ENCODE data around the gene NDUFC1. TPM values are rescaled to one million over a fixed set of nuclear protein-coding genes. Genes with fewer than 3 reads are reported as not detected.

NDUFC1 gene
- total RNA-seq, 1 experiment from 2014 or later: 56.5 TPM

DNA sequence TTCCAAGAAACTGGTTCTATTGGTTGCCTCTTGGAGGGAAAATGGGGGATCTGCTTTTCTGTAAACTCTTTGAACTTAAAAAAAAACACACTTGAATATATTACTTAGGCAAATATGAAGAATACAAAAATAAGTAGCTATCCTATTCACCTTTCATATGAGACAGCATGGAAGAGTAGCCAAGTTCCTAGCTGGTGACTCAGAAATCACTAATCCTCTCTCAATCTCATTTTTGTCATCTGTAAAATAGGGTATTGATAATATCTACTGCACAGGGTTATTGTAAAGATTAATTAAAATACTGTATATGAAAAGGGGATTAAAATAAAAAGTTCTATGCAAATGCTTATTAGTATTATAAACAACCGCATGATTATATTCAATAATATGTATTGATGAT lies 35.0 kb downstream of the NDUFC1 start:
- ChIA-PET CTCF (no interaction called here), POLR2A (no interaction called here)
- no peak for TF ChIP-seq POLR2AphosphoS5 (IDR thresholded peaks at IDR 0.05; ENCODE audit: low read depth, low read length)
- TF ChIP-seq TCF7L2 (IDR thresholded peaks at IDR 0.05; ENCODE audit: low read depth, low read length): no peak
- TF ChIP-seq, protein P1, sequence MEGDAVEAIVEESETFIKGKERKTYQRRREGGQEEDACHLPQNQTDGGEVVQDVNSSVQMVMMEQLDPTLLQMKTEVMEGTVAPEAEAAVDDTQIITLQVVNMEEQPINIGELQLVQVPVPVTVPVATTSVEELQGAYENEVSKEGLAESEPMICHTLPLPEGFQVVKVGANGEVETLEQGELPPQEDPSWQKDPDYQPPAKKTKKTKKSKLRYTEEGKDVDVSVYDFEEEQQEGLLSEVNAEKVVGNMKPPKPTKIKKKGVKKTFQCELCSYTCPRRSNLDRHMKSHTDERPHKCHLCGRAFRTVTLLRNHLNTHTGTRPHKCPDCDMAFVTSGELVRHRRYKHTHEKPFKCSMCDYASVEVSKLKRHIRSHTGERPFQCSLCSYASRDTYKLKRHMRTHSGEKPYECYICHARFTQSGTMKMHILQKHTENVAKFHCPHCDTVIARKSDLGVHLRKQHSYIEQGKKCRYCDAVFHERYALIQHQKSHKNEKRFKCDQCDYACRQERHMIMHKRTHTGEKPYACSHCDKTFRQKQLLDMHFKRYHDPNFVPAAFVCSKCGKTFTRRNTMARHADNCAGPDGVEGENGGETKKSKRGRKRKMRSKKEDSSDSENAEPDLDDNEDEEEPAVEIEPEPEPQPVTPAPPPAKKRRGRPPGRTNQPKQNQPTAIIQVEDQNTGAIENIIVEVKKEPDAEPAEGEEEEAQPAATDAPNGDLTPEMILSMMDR (IDR thresholded peaks at IDR 0.05): no peak
- TF ChIP-seq SIN3A (IDR thresholded peaks at IDR 0.05; ENCODE audit: borderline replicate concordance, insufficient read depth, low read depth, low read length): no peak
- TF ChIP-seq REST (IDR thresholded peaks at IDR 0.05; ENCODE audit: insufficient read depth in 1 of 2, low read depth in 2 of 2, low read length in 1 of 2): no peak
- H3K27me3 ChIP-seq (ENCODE audit: control insufficient read depth, insufficient read depth, low read length): no peaks in the 10 kb centered on the region
- in situ Hi-C loops (cut with HindIII; ENCODE audit: low pct_unique_long_range_greater_than_20kb, low sequenced_read_pairs) (no loop called here), intact Hi-C loops (cut with micrococcal nuclease; ENCODE audit: unreplicated experiment) (no loop called here)
- no peaks in the 10 kb centered on the region for H3K36me3 ChIP-seq (ENCODE audit: control insufficient read depth, insufficient read depth, low read length)
- no TSS peak for BruUV-seq (replicated peaks)
- DNase-seq (ENCODE audit: low read depth, low spot score) (no peak), ATAC-seq (no peak)
- no peaks in the 10 kb centered on the region for H3K9me3 ChIP-seq (ENCODE audit: control insufficient read depth, insufficient read depth, low read depth, low read length)
- H3K27ac ChIP-seq (ENCODE audit: low read length): no peak overlapping the region
- H3K4me3 ChIP-seq (ENCODE audit: low read depth in 2 of 2, low read length in 2 of 2): no peak overlapping the region
- peaks cover 3% of the 10 kb centered on the region for H3K4me1 ChIP-seq (ENCODE audit: control insufficient read depth, insufficient read depth, low read length)

DNA sequence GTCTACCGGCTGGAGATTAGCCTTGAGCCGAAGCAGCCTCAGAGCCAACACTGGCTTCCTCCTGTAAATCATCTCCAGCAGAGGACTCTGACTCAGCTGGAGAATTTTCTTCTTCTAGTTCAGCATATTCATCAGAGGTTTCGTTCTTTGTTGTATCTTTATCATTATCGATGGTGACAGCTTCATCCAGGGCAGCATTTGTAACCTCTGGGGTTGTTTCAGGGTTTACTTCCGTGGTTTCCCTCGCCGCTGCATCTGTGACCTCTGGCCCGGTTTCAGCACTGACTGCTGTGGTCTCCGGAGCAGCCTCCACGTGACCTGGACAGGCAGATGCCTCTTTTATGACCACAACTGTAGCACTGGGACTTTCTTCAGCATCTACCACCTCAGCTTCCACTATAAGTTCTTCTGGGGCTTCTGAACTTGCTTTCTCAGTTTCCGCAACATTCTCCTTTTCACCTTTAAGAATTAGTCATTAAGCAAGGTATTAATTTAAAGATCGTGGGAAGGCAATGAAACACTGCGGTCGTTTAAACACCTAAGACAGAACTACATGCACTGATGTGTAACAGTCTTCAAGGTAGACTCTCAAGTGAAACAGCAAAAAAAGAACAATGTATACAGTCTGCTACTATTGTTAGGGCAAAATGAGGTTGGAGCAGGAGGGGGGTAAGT lies 35.6 kb downstream of the NDUFC1 start:
- Histone ChIP-seq H3K4me3 (ENCODE audit: low read depth in 2 of 2, low read length in 2 of 2) (peak overlapping the region; percentile 25 to 59), H3K36me3 (ENCODE audit: control insufficient read depth, insufficient read depth, low read length) (no peaks in the 10 kb centered on the region), H3K4me1 (ENCODE audit: control insufficient read depth, insufficient read depth, low read length) (peaks cover 3% of the 10 kb centered on the region), H3K27ac (ENCODE audit: low read length) (peak overlapping the region; percentile 63), H3K27me3 (ENCODE audit: control insufficient read depth, insufficient read depth, low read length) (no peaks in the 10 kb centered on the region), H3K9me3 (ENCODE audit: control insufficient read depth, insufficient read depth, low read depth, low read length) (no peaks in the 10 kb centered on the region)
- CTCF ChIA-PET: interaction anchor here (0.7 kb wide), 1 partner anchor 67 kb away, joined by 4 read pairs; no protein-coding TSS in a partner anchor
- in situ Hi-C loops (cut with HindIII; ENCODE audit: low pct_unique_long_range_greater_than_20kb, low sequenced_read_pairs): no loop called here
- BruUV-seq (replicated peaks): no TSS peak
- TF ChIP-seq REST (IDR thresholded peaks at IDR 0.05; ENCODE audit: insufficient read depth in 1 of 2, low read depth in 2 of 2, low read length in 1 of 2): no peak
- TF ChIP-seq POLR2AphosphoS5 (IDR thresholded peaks at IDR 0.05; ENCODE audit: low read depth, low read length): no peak
- no peak for TF ChIP-seq TCF7L2 (IDR thresholded peaks at IDR 0.05; ENCODE audit: low read depth, low read length)
- intact Hi-C loops (cut with micrococcal nuclease; ENCODE audit: unreplicated experiment): no loop called here
- peak; percentile 90 for ATAC-seq
- no peak for DNase-seq (ENCODE audit: low read depth, low spot score)
- POLR2A ChIA-PET: no interaction called here

Data from Panc1 (cell line).